HepG2 (cell line): Measurements from ENCODE around the gene BICDL2. TPM values are rescaled to one million over a fixed set of nuclear protein-coding genes. Genes with fewer than 3 reads are reported as not detected.
A peak's percentile ranks its signal among the peaks of the same experiment; 100 is the strongest.

Source experiments
- FOXK2 ChIP-seq: fragments of 450-650 bp; IDR thresholded peaks from 2 replicates; pipeline ENCODE4 v1.6.1; 2016
- GLI4 ChIP-seq: sonication (generic); formaldehyde crosslinking; IDR thresholded peaks from 2 replicates; pipeline ENCODE4 v1.5.1; 2020; ENCODE audit warnings: missing genetic modification reagents, mild to moderate bottlenecking, moderate library complexity, borderline replicate concordance
- HCFC1 ChIP-seq: fragments of 150-350 bp; IDR thresholded peaks from 2 replicates; pipeline ENCODE4 v1.6.1; 2014; ENCODE audit warnings: low read depth, low read length
- HNF4A ChIP-seq: sonication (generic); formaldehyde crosslinking; IDR thresholded peaks from 2 replicates; pipeline ENCODE4 v1.4.0; 2020; ENCODE audit warnings: missing genetic modification reagents
- HOXA7 ChIP-seq: sonication (generic); formaldehyde crosslinking; IDR thresholded peaks from 2 replicates; pipeline ENCODE4 v1.8.1; 2022; ENCODE audit warnings: mild to moderate bottlenecking, missing genetic modification reagents, moderate library complexity
- RCOR2 ChIP-seq: IDR thresholded peaks from 2 replicates; pipeline ENCODE4 v1.6.1; 2016; ENCODE audit warnings: missing biosample characterization, missing genetic modification reagents
- RELA ChIP-seq: sonication (generic); formaldehyde crosslinking; IDR thresholded peaks from 2 replicates; pipeline ENCODE4 v1.4.0; 2020; ENCODE audit warnings: missing genetic modification reagents
- TBX2 ChIP-seq: sonication (generic); formaldehyde crosslinking; IDR thresholded peaks from 2 replicates; pipeline ENCODE4 v1.5.0; 2020; ENCODE audit warnings: missing genetic modification reagents, mild to moderate bottlenecking, borderline replicate concordance
- TMF1 ChIP-seq: sonication (generic); formaldehyde crosslinking; IDR thresholded peaks from 2 replicates; pipeline ENCODE4 v1.8.1; 2022; ENCODE audit warnings: low read depth, missing genetic modification reagents
- U2AF2 ChIP-seq: fragments of 200-400 bp; formaldehyde crosslinking; IDR thresholded peaks from 2 replicates; pipeline ENCODE4 v1.6.1; 2017; ENCODE audit warnings: low read depth, mild to moderate bottlenecking, low read length
- ZMYM4 ChIP-seq: sonication (generic); formaldehyde crosslinking; IDR thresholded peaks from 2 replicates; pipeline ENCODE4 v1.8.1; 2023; ENCODE audit warnings: mild to moderate bottlenecking, missing genetic modification reagents
- ZNF143 ChIP-seq: sonication (generic); formaldehyde crosslinking; IDR thresholded peaks from 2 replicates; pipeline ENCODE4 v1.4.0; 2020; ENCODE audit warnings: missing genetic modification reagents
- ZNF263 ChIP-seq: sonication (generic); formaldehyde crosslinking; IDR thresholded peaks from 2 replicates; pipeline ENCODE4 v1.4.0; 2020; ENCODE audit warnings: missing genetic modification reagents
- ZNF558 ChIP-seq: sonication (generic); formaldehyde crosslinking; IDR thresholded peaks from 2 replicates; pipeline ENCODE4 v1.9.0; 2022; ENCODE audit warnings: mild to moderate bottlenecking, missing genetic modification reagents, borderline replicate concordance
- ZNF564 ChIP-seq: sonication (generic); formaldehyde crosslinking; IDR thresholded peaks from 2 replicates; pipeline ENCODE4 v1.8.1; 2023; ENCODE audit warnings: mild to moderate bottlenecking, missing genetic modification reagents
- ZNF577 ChIP-seq: sonication (generic); formaldehyde crosslinking; IDR thresholded peaks from 2 replicates; pipeline ENCODE4 v1.4.0; 2020; ENCODE audit warnings: mild to moderate bottlenecking, low read depth, missing genetic modification reagents, borderline replicate concordance
- ZNF777 ChIP-seq: sonication (generic); formaldehyde crosslinking; IDR thresholded peaks from 2 replicates; pipeline ENCODE4 v1.4.0; 2020; ENCODE audit warnings: missing genetic modification reagents
- polyA plus RNA-seq, 8 experiments: library from polyadenylated mRNA; depleted of rRNA in 3 of 8; stranded (reverse) in 7 of 8; unstranded in 1 of 8; fragments of >200 nt; fragmentation: Illumina TruSeq in 4 of 8; extraction: Trizol in 4 of 8; gene quantifications; 2 replicates each; pipeline versions ENCODE4 v1.2.1 to v1.2.3, GENCODE V29; 2011 to 2016; ENCODE audit warnings: low read depth in 4 of 8, missing spikeins in 1 of 8, mixed read lengths in 1 of 8; ENCODE audit not compliant: insufficient read depth in 1 of 8
- total RNA-seq, 5 experiments: library from RNA; depleted of rRNA; stranded (reverse); fragments of >200 nt; fragmentation: Illumina TruSeq; extraction: Trizol; gene quantifications; 2 replicates each; pipeline ENCODE4 v1.2.3, GENCODE V29; 2016; ENCODE audit warnings: low read depth in 1 of 5
- TF ChIP-seq, protein P1 (sequence below): sonication (generic); formaldehyde crosslinking; IDR thresholded peaks from 2 replicates; pipeline ENCODE4 v1.4.0; 2020; ENCODE audit warnings: missing genetic modification reagents
- TF ChIP-seq, protein P2 (sequence below): IDR thresholded peaks from 2 replicates; pipeline ENCODE4 v1.6.1; 2018; ENCODE audit warnings: missing genetic modification reagents, mild to moderate bottlenecking, missing compliant biosample characterization
- TF ChIP-seq, protein P3 (sequence below): sonication (generic); formaldehyde crosslinking; IDR thresholded peaks from 2 replicates; pipeline ENCODE4 v1.5.0; 2020; ENCODE audit warnings: missing genetic modification reagents
- TF ChIP-seq, protein P4 (sequence below): sonication (generic); formaldehyde crosslinking; IDR thresholded peaks from 2 replicates; pipeline ENCODE4 v1.5.0; 2020; ENCODE audit warnings: missing genetic modification reagents, mild to moderate bottlenecking, borderline replicate concordance

The BICDL2 gene
- total and polyA plus RNA-seq, 2 of the 13 experiments (the other 11 are each of a cell fraction or from before 2014, with no cell fraction given) = 0.12 TPM; not detected in 1

DNA sequence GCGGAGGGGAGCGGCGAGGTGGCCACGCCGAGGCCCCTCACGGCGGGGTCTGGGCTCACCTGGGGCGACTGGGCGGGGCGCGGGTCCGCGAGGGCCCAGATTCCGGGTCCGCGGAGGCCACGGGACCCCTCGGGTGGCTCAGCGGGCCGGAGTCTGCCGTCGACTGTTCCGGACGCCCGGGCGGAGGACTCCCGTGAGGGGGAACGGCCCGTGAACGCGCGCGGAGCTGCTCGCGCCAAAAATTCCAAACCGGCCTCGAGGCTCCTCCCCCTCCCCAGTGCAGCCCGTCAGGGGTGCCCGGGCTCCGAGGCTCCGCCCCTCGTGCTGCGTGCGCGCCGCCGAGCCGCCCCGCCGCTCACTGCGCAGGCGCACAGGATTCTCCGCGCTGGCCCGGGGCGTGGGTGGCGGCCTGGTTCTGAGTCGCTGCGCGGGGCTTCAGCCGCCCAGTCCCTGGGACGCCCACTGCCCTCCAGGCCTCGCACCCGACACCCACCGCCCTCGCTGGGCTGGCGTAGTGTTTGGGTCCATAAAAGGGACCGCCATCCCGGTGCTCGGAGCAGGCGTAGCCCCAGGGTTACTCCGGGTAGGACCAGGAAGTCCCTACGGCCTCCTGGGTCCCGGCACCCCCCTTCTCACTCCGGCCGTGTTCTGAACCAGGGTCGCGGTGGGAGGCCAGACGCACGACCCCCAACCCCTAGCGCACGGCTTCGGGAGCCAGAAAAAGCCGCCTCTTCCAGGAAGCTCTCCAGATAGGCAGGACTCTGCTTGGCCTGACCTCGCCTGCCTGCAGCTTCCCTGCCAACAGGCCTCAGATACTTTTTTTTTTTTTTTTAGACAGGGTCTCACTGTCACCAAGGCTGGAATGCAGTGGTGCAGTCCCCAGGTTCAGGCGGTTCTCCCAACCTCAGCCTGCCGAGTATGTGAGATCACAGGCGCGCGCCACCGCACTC lies 56.2 kb downstream of the BICDL2 start, which contains the start of gene PKMYT1 (continued):
- peak; percentile 63; the same call in 1 of the 2 replicates for TF ChIP-seq TBX2
- TF ChIP-seq, protein P1, sequence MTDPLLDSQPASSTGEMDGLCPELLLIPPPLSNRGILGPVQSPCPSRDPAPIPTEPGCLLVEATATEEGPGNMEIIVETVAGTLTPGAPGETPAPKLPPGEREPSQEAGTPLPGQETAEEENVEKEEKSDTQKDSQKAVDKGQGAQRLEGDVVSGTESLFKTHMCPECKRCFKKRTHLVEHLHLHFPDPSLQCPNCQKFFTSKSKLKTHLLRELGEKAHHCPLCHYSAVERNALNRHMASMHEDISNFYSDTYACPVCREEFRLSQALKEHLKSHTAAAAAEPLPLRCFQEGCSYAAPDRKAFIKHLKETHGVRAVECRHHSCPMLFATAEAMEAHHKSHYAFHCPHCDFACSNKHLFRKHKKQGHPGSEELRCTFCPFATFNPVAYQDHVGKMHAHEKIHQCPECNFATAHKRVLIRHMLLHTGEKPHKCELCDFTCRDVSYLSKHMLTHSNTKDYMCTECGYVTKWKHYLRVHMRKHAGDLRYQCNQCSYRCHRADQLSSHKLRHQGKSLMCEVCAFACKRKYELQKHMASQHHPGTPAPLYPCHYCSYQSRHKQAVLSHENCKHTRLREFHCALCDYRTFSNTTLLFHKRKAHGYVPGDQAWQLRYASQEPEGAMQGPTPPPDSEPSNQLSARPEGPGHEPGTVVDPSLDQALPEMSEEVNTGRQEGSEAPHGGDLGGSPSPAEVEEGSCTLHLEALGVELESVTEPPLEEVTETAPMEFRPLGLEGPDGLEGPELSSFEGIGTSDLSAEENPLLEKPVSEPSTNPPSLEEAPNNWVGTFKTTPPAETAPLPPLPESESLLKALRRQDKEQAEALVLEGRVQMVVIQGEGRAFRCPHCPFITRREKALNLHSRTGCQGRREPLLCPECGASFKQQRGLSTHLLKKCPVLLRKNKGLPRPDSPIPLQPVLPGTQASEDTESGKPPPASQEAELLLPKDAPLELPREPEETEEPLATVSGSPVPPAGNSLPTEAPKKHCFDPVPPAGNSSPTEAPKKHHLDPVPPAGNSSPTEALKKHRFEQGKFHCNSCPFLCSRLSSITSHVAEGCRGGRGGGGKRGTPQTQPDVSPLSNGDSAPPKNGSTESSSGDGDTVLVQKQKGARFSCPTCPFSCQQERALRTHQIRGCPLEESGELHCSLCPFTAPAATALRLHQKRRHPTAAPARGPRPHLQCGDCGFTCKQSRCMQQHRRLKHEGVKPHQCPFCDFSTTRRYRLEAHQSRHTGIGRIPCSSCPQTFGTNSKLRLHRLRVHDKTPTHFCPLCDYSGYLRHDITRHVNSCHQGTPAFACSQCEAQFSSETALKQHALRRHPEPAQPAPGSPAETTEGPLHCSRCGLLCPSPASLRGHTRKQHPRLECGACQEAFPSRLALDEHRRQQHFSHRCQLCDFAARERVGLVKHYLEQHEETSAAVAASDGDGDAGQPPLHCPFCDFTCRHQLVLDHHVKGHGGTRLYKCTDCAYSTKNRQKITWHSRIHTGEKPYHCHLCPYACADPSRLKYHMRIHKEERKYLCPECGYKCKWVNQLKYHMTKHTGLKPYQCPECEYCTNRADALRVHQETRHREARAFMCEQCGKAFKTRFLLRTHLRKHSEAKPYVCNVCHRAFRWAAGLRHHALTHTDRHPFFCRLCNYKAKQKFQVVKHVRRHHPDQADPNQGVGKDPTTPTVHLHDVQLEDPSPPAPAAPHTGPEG (CRISPR knock-in tag) = 0 out of 2 replicates have a peak, but pooled peaks have one; percentile 53
- no peak for TF ChIP-seq U2AF2
- TF ChIP-seq FOXK2 = no peak
- TF ChIP-seq, protein P2, sequence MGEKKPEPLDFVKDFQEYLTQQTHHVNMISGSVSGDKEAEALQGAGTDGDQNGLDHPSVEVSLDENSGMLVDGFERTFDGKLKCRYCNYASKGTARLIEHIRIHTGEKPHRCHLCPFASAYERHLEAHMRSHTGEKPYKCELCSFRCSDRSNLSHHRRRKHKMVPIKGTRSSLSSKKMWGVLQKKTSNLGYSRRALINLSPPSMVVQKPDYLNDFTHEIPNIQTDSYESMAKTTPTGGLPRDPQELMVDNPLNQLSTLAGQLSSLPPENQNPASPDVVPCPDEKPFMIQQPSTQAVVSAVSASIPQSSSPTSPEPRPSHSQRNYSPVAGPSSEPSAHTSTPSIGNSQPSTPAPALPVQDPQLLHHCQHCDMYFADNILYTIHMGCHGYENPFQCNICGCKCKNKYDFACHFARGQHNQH (CRISPR knock-in tag) = no peak
- peak; percentile 13; the same call in 1 of the 2 replicates for TF ChIP-seq ZMYM4 (CRISPR knock-in tag)
- TF ChIP-seq, protein P3, sequence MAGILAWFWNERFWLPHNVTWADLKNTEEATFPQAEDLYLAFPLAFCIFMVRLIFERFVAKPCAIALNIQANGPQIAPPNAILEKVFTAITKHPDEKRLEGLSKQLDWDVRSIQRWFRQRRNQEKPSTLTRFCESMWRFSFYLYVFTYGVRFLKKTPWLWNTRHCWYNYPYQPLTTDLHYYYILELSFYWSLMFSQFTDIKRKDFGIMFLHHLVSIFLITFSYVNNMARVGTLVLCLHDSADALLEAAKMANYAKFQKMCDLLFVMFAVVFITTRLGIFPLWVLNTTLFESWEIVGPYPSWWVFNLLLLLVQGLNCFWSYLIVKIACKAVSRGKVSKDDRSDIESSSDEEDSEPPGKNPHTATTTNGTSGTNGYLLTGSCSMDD (CRISPR knock-in tag) = no peak
- no peak for TF ChIP-seq HOXA7 (CRISPR knock-in tag)
- TF ChIP-seq ZNF143 (CRISPR knock-in tag) = peak; percentile 44; the same call in 1 of the 2 replicates
- TF ChIP-seq GLI4 (CRISPR knock-in tag) = peak; percentile 88; the same call in 1 of the 2 replicates
- 0 out of 2 replicates have a peak, but pooled peaks have one; percentile 21 for TF ChIP-seq ZNF564 (CRISPR knock-in tag)
- peak; percentile 69; the same call in 1 of the 2 replicates for TF ChIP-seq ZNF558
- TF ChIP-seq HCFC1 = no peak
- peak; percentile 67; the same call in 1 of the 2 replicates for TF ChIP-seq ZNF777 (CRISPR knock-in tag)
- TF ChIP-seq RCOR2 (CRISPR knock-in tag) = no peak
- TF ChIP-seq ZNF263 = peak; percentile 67; the same call in 1 of the 2 replicates
- no peak for TF ChIP-seq ZNF577 (CRISPR knock-in tag)
- TF ChIP-seq, protein P4, sequence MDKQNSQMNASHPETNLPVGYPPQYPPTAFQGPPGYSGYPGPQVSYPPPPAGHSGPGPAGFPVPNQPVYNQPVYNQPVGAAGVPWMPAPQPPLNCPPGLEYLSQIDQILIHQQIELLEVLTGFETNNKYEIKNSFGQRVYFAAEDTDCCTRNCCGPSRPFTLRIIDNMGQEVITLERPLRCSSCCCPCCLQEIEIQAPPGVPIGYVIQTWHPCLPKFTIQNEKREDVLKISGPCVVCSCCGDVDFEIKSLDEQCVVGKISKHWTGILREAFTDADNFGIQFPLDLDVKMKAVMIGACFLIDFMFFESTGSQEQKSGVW (CRISPR knock-in tag) = no peak
- TF ChIP-seq RELA (CRISPR knock-in tag) = no peak
- no peak; the same call in 1 of the 2 replicates for TF ChIP-seq TMF1 (CRISPR knock-in tag)
- TF ChIP-seq HNF4A (CRISPR knock-in tag) = no peak
